IMR-90 (cell line): ENCODE results near the gene HSPA12A. TPM values are rescaled to one million over a fixed set of nuclear protein-coding genes. Genes with fewer than 3 reads are reported as not detected.

ENCODE experiments used
- ATAC-seq: fragments of 200-7000 bp; cut with Tn5 transposase; 2 replicates; pipeline ENCODE4 v1.9.1; 2020; ENCODE audit warnings: low read depth, mild to moderate bottlenecking, moderate library complexity
- BruUV-seq: library from RNA; stranded (reverse); fragments of 400-500 nt; replicated peaks from 2 replicates; lab custom pipeline; 2021; lab: Mats Ljungman, UMichigan
- CTCF ChIA-PET: fragments of 300-600 bp; formaldehyde crosslinking; extraction: SDS; loops from one replicate; lab custom pipeline; 2021; ENCODE audit warnings: antibody characterized with exemption; lab: Yijun Ruan, JAX
- POLR2A ChIA-PET: fragments of 300-600 bp; sonication (Branson Sonifier 250); formaldehyde crosslinking; loops from one replicate; lab custom pipeline; 2022; ENCODE audit warnings: antibody characterized with exemption; ENCODE audit not compliant: unreplicated experiment; lab: Charles Lee
- DNase-seq: peaks from one replicate; pipeline ENCODE4 v3.0.0; 2013
- H2AFZ ChIP-seq: replicated peaks from 2 replicates; pipeline ENCODE3; 2013; ENCODE audit warnings: low read length, mild to moderate bottlenecking; ENCODE audit not compliant: poor library complexity
- H2AK5ac ChIP-seq: 2 replicates; pipeline ENCODE4 v1.6.1; 2013; ENCODE audit warnings: low read depth, low read length, inconsistent platforms
- H2AK9ac ChIP-seq: replicated peaks from 2 replicates; pipeline ENCODE3; 2013; ENCODE audit warnings: mild to moderate bottlenecking, low read depth, low read length, moderate library complexity; ENCODE audit not compliant: poor library complexity
- H2BK120ac ChIP-seq: 2 replicates; pipeline ENCODE4 v1.6.1; 2013; ENCODE audit warnings: low read depth, low read length, inconsistent platforms
- H2BK15ac ChIP-seq: 3 replicates; pipeline ENCODE4 v1.6.1; 2013; ENCODE audit warnings: low read depth, low read length, inconsistent platforms
- H2BK20ac ChIP-seq: 2 replicates; pipeline ENCODE4 v1.6.1; 2013; ENCODE audit warnings: low read depth, mild to moderate bottlenecking, inconsistent platforms, low read length, moderate library complexity
- H2BK5ac ChIP-seq: 2 replicates; pipeline ENCODE4 v1.6.1; 2013; ENCODE audit warnings: mild to moderate bottlenecking, low read depth, low read length, inconsistent platforms; ENCODE audit not compliant: poor library complexity, severe bottlenecking
- H3K14ac ChIP-seq: replicated peaks from 2 replicates; pipeline ENCODE4 v1.6.1; 2013; ENCODE audit warnings: low read depth, low read length, inconsistent platforms
- H3K18ac ChIP-seq: 2 replicates; pipeline ENCODE4 v1.6.1; 2013; ENCODE audit warnings: low read depth, low read length, control low read depth
- H3K23ac ChIP-seq: 2 replicates; pipeline ENCODE4 v1.6.1; 2013; ENCODE audit warnings: low read depth, low read length, inconsistent platforms
- H3K27ac ChIP-seq: 2 replicates; pipeline ENCODE4 v1.5.1; 2013; ENCODE audit warnings: mild to moderate bottlenecking, control low read depth, low read length; ENCODE audit not compliant: insufficient read depth
- H3K27me3 ChIP-seq: 2 replicates; pipeline ENCODE4 v1.6.1; 2013; ENCODE audit warnings: low read length; ENCODE audit not compliant: control insufficient read depth, insufficient read depth
- H3K36me3 ChIP-seq: 2 replicates; pipeline ENCODE4 v1.6.1; 2013; ENCODE audit warnings: low read length, mixed read lengths; ENCODE audit not compliant: control insufficient read depth, insufficient read depth
- H3K4ac ChIP-seq: 2 replicates; pipeline ENCODE4 v1.6.1; 2013; ENCODE audit warnings: low read depth, low read length, inconsistent platforms
- H3K4me1 ChIP-seq: 2 replicates; pipeline ENCODE4 v1.6.1; 2013; ENCODE audit warnings: low read length, mixed read lengths; ENCODE audit not compliant: control insufficient read depth, insufficient read depth
- H3K4me2 ChIP-seq: 2 replicates; pipeline ENCODE4 v1.6.1; 2013; ENCODE audit warnings: low read depth, mild to moderate bottlenecking, control low read depth, low read length, moderate library complexity
- H3K4me3 ChIP-seq: 2 replicates; pipeline ENCODE4 v1.5.1; 2013; ENCODE audit warnings: low read depth, mild to moderate bottlenecking, control low read depth, low read length, moderate library complexity; ENCODE audit not compliant: insufficient read depth
- H3K56ac ChIP-seq: 2 replicates; pipeline ENCODE4 v1.6.1; 2013; ENCODE audit warnings: low read length, inconsistent platforms; ENCODE audit not compliant: insufficient read depth; ENCODE audit errors: extremely low read depth
- H3K79me1 ChIP-seq, 2 experiments: 2 replicates each; pipeline ENCODE4 v1.6.1; 2013; ENCODE audit warnings: low read length in 2 of 2, inconsistent platforms in 1 of 2, low read depth in 1 of 2
- H3K9ac ChIP-seq: 2 replicates; pipeline ENCODE4 v1.6.1; 2013; ENCODE audit warnings: low read depth, low read length, control low read depth
- H3K9me1 ChIP-seq: 2 replicates; pipeline ENCODE4 v1.6.1; 2013; ENCODE audit warnings: low read length, inconsistent platforms; ENCODE audit not compliant: insufficient read depth
- H3K9me3 ChIP-seq: 2 replicates; pipeline ENCODE4 v1.6.1; 2013; ENCODE audit warnings: low read length; ENCODE audit not compliant: control insufficient read depth, insufficient read depth
- H4K20me1 ChIP-seq: 2 replicates; pipeline ENCODE4 v1.6.1; 2013; ENCODE audit warnings: low read length, inconsistent platforms; ENCODE audit not compliant: insufficient read depth
- H4K5ac ChIP-seq: 2 replicates; pipeline ENCODE4 v1.6.1; 2013; ENCODE audit warnings: mild to moderate bottlenecking, low read depth, low read length, control low read depth
- H4K8ac ChIP-seq, 2 experiments: 2 replicates each; pipeline ENCODE4 v1.6.1; 2013; ENCODE audit warnings: low read depth in 2 of 2, low read length in 2 of 2, control low read depth in 1 of 2, inconsistent platforms in 1 of 2
- H4K91ac ChIP-seq: 2 replicates; pipeline ENCODE4 v1.6.1; 2013; ENCODE audit warnings: low read depth, low read length, inconsistent platforms; ENCODE audit not compliant: insufficient read depth
- CHD1 ChIP-seq: IDR thresholded peaks from 2 replicates; pipeline ENCODE4 v1.6.1; 2012; ENCODE audit warnings: low read depth, low read length, improper control_type of control experiment
- ELK1 ChIP-seq: fragments of 150-350 bp; IDR thresholded peaks from 2 replicates; pipeline ENCODE4 v1.6.1; 2016; ENCODE audit warnings: low read depth, mild to moderate bottlenecking, low read length, moderate library complexity, borderline replicate concordance
- FOS ChIP-seq: fragments of 150-350 bp; IDR thresholded peaks from 2 replicates; pipeline ENCODE4 v1.6.1; 2016; ENCODE audit warnings: low read depth, low read length
- MAZ ChIP-seq: IDR thresholded peaks from 2 replicates; pipeline ENCODE4 v1.6.1; 2012; ENCODE audit warnings: low read depth, mild to moderate bottlenecking, low read length, improper control_type of control experiment, moderate library complexity, borderline replicate concordance
- RFX5 ChIP-seq: IDR thresholded peaks from 2 replicates; pipeline ENCODE4 v1.8.0; 2012; ENCODE audit warnings: low read depth, mild to moderate bottlenecking, low read length, moderate library complexity
- SMC3 ChIP-seq: fragments of 150-350 bp; IDR thresholded peaks from 2 replicates; pipeline ENCODE4 v1.6.1; 2016; ENCODE audit warnings: low read depth, mild to moderate bottlenecking, antibody characterized with exemption, low read length, moderate library complexity
- USF2 ChIP-seq: fragments of 150-350 bp; IDR thresholded peaks from 2 replicates; pipeline ENCODE4 v1.6.1; 2017; ENCODE audit warnings: mild to moderate bottlenecking, antibody characterized with exemption, low read length, low read depth
- WGBS, 2 experiments: methylation state at CpG; one replicate each; pipeline versions ENCODE4 v1.1.5 to v1.1.7; 2013; ENCODE audit warnings: missing lambda C conversion rate in 2 of 2; ENCODE audit not compliant: insufficient read length in 1 of 2; ENCODE audit errors: extremely low coverage in 2 of 2; 5-methylcytosine and 5-hydroxymethylcytosine counted together
- dilution Hi-C: fragments of 300-500 bp; cut with HindIII; formaldehyde crosslinking; loops from one replicate; pipeline ENCODE4 v1.14.3; 2018; ENCODE audit warnings: low sequenced_read_pairs; ENCODE audit not compliant: unreplicated experiment
- in situ Hi-C: fragments of 300-500 bp; cut with MboI; formaldehyde crosslinking; loops from 3 replicates; pipeline ENCODE4 v1.14.3; 2019; ENCODE audit warnings: low sequenced_read_pairs, inconsistent platforms, mixed read lengths
- intact Hi-C: fragments of 100-400 bp; cut with micrococcal nuclease; formaldehyde crosslinking; loops from 2 replicates; pipeline ENCODE4 v1.10.0; 2022
- polyA plus RNA-seq, 3 experiments: library from polyadenylated mRNA; depleted of rRNA; stranded (reverse); fragments of >200 nt; gene quantifications; 2 replicates each; pipeline ENCODE4 v1.2.3, GENCODE V29; 2012; ENCODE audit warnings: low replicate concordance in 1 of 3
- total RNA-seq: library from RNA; depleted of rRNA; stranded (reverse); fragments of >200 nt; gene quantifications from 2 replicates; pipeline ENCODE4 v1.2.3, GENCODE V29; 2012

Gene HSPA12A
- total and polyA plus RNA-seq, 2 of the 4 experiments (the other 2 are of a cell fraction): 16.1 to 16.7 TPM

GRCh38 chr10:116784651-116785050, 42.3 kb upstream of the HSPA12A start:
- ATAC-seq (no peak), DNase-seq (no peak)
- no peak overlapping the region for H2BK20ac ChIP-seq
- no peak overlapping the region for H2BK120ac ChIP-seq
- no peak overlapping the region for H2AK9ac ChIP-seq
- no peaks in the 10 kb centered on the region for H3K36me3 ChIP-seq
- H3K9ac ChIP-seq: no peak overlapping the region
- H3K4me3 ChIP-seq: no peak overlapping the region
- no peak overlapping the region for H4K91ac ChIP-seq
- H3K79me1 ChIP-seq: no peaks in the 10 kb centered on the region
- no peak overlapping the region for H3K4me2 ChIP-seq
- H3K4me1 ChIP-seq: no peaks in the 10 kb centered on the region
- no TSS peak for BruUV-seq
- H3K56ac ChIP-seq: no peak overlapping the region
- peaks cover 2% of the 10 kb centered on the region; the same call in 1 of the 2 replicates for H3K27me3 ChIP-seq
- no peak overlapping the region for H2BK15ac ChIP-seq
- in situ Hi-C loops: loop anchor here (5.0 kb wide), 1 partner anchor 102 kb away; no protein-coding TSS in a partner anchor
- no peak overlapping the region for H3K4ac ChIP-seq
- ChIA-PET POLR2A (no interaction called here), CTCF (no interaction called here)
- intact Hi-C loops: loop anchor here (5.0 kb wide), 1 partner anchor 262 kb away; no protein-coding TSS in a partner anchor
- dilution Hi-C loops: loop anchor here (25.0 kb wide), 1 partner anchor 97 kb away; no protein-coding TSS in a partner anchor
- no peak overlapping the region for H4K8ac ChIP-seq
- no peak overlapping the region for H2AK5ac ChIP-seq
- no peak overlapping the region for H3K23ac ChIP-seq
- no peak overlapping the region for H2AFZ ChIP-seq
- no peak for TF ChIP-seq RFX5
- no peak for TF ChIP-seq ELK1
- no peak for TF ChIP-seq USF2
- no peak for TF ChIP-seq SMC3
- TF ChIP-seq FOS: no peak
- TF ChIP-seq MAZ: no peak
- no peak for TF ChIP-seq CHD1
- no peaks in the 10 kb centered on the region for H4K20me1 ChIP-seq
- no peak overlapping the region for H3K18ac ChIP-seq
- 88% methylated on average over 4 of the region's 7 CpGs; no CpG with 5 or more reads in 1 of the 2 experiments for WGBS, 2 experiments
- no peak overlapping the region for H3K14ac ChIP-seq
- H3K27ac ChIP-seq: no peak overlapping the region
- no peak overlapping the region for H4K5ac ChIP-seq
- H3K9me1 ChIP-seq: no peaks in the 10 kb centered on the region; the same call in 1 of the 2 replicates
- H2BK5ac ChIP-seq: no peak overlapping the region
- no peaks in the 10 kb centered on the region for H3K9me3 ChIP-seq
